HUES48 (cell line): ENCODE data around the gene AGRN.

ENCODE experiments used
- H3K27ac ChIP-seq: one replicate; pipeline ENCODE4 v1.7.0; 2013; ENCODE audit warnings: low read depth, low read length, inconsistent platforms
- H3K27me3 ChIP-seq: 2 replicates; pipeline ENCODE4 v1.6.1; 2013; ENCODE audit warnings: mild to moderate bottlenecking, low read length; ENCODE audit not compliant: control insufficient read depth, insufficient read depth
- H3K36me3 ChIP-seq: 2 replicates; pipeline ENCODE4 v1.6.1; 2013; ENCODE audit warnings: low read length; ENCODE audit not compliant: control insufficient read depth, insufficient read depth
- H3K4me1 ChIP-seq: 2 replicates; pipeline ENCODE4 v1.6.1; 2013; ENCODE audit warnings: mild to moderate bottlenecking, low read length; ENCODE audit not compliant: control insufficient read depth, insufficient read depth
- H3K4me3 ChIP-seq: 2 replicates; pipeline ENCODE4 v1.5.1; 2013; ENCODE audit warnings: mild to moderate bottlenecking, low read depth, low read length
- H3K9ac ChIP-seq: 2 replicates; pipeline ENCODE4 v1.6.1; 2013; ENCODE audit warnings: mild to moderate bottlenecking, low read depth, low read length, moderate library complexity
- H3K9me3 ChIP-seq: 2 replicates; pipeline ENCODE4 v1.6.1; 2013; ENCODE audit warnings: low read length; ENCODE audit not compliant: control insufficient read depth, insufficient read depth

AGRN gene

DNA sequence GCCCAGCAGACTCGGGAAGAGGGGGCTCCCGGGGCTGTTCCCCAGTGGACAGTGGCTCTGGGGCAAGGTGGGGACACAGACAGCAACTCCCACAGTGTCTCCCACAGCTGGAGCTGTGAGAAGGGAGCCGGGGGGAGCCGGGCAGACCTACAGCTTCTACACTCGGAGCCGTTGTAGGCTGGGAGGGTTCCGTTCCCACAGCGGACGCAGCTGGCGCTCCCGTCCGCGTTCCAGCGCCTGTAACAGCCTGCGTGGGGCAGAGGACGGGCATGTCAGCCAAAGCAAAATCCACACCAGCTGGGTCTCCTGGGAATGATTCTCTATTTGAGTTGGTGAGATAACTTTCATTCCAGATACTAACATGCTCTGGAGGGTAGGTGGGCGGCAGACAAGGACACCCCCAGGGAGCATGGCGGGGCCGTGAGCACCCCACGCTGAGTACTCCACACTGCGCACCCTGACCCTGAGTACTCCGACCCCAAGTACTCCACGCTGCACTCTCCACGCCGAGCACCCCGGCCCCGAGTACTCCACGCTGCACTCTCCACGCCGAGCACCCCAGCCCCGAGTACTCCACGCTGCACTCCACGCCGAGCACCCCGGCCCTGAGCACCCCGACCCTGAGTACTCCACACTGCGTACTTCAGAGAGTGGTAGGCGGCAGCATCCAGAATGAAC lies 67.6 kb downstream of the AGRN start:
- Histone ChIP-seq H3K27me3 (no peaks in the 10 kb centered on the region), H3K4me1 (no peaks in the 10 kb centered on the region), H3K4me3 (no peak overlapping the region), H3K36me3 (no peaks in the 10 kb centered on the region), H3K27ac (no peak overlapping the region), H3K9me3 (no peaks in the 10 kb centered on the region), H3K9ac (no peak overlapping the region)

DNA sequence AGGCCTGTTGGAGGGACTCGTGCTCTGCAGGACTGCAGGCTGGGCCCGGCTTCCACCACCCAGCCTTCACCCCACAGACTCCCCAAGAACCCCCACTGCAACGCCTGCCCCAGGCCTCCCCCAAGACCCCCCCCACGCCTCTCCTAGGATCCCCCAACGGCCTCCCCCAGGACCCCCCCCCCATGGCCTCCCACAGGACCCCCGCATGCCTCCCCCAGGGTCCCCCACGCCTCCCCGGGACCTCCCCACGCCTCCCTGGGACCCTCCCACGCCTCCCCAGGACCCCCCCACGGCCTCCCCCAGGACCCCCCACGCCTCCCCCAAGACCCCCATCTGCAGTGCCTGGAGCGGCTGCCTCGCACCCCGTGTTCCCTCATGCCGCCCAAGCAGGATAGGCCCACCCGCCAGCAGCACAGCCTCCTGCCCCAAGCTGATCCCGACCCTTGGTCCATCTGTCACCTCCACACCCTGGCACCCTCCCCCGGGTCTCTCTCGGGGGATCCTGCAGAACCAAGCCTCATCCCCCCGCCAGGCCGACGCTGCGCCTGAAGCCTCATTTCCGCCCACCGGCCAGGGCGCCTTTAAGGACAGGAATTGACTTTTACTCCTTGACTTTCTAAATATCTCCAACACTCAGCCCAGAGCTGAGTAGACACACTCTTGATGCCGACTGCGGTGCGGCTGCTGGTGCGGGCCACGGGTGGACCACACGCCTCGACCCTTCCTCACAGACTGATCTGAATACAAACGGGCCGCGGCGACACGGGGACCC lies 68.3 kb downstream of the AGRN start:
- H3K4me1 ChIP-seq = no peaks in the 10 kb centered on the region
- H3K36me3 ChIP-seq = no peaks in the 10 kb centered on the region
- H3K27ac ChIP-seq = no peak overlapping the region
- no peak overlapping the region for H3K9ac ChIP-seq
- H3K4me3 ChIP-seq = no peak overlapping the region
- H3K27me3 ChIP-seq = no peaks in the 10 kb centered on the region
- no peaks in the 10 kb centered on the region for H3K9me3 ChIP-seq

DNA sequence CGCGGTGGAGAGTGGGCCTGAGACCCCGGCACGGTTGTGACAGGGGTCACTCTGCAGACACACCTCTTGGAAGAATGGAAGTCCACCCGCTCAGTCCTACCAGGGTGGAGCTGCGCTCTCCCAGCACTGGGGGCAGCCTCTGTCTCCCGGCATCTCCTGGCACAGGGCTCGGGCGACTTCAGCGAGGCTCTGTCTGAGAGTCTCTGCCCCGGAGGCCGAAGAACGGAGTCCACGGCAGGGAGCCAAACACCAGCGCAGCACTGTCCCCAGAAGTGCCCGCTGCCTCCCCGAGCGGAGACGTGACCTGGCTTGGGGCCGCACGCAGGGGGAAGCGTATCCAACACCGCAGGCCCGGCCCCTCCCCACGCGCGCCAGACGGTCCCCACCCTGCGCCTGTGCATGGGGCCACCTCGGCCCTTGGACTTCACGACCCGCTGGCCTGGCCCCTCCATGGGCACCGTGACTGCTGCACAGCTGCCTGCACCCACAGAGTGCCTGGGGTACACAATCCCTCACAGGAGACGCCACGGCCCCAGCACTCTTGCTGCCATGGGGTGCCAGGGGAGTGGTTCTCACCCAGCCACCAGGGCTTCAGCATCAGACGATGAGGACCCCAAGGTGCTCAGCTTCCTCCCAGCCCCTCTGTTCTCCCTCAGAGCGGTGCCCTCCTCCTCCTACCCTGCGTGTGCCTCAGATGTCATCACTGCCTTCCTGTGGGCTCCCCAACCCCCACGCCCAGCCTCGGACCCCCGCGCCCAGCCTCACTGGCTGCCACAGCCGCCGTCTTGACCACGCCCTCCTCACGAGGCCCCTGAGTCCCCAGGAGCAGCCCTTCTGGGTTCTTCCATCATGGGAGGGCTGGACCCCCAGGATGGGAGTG lies 69.1 kb downstream of the AGRN start:
- Histone ChIP-seq H3K27ac (no peak overlapping the region), H3K36me3 (no peaks in the 10 kb centered on the region), H3K4me3 (no peak overlapping the region), H3K9ac (no peak overlapping the region), H3K27me3 (no peaks in the 10 kb centered on the region), H3K4me1 (no peaks in the 10 kb centered on the region), H3K9me3 (no peaks in the 10 kb centered on the region; the same call in 1 of the 2 replicates)

DNA sequence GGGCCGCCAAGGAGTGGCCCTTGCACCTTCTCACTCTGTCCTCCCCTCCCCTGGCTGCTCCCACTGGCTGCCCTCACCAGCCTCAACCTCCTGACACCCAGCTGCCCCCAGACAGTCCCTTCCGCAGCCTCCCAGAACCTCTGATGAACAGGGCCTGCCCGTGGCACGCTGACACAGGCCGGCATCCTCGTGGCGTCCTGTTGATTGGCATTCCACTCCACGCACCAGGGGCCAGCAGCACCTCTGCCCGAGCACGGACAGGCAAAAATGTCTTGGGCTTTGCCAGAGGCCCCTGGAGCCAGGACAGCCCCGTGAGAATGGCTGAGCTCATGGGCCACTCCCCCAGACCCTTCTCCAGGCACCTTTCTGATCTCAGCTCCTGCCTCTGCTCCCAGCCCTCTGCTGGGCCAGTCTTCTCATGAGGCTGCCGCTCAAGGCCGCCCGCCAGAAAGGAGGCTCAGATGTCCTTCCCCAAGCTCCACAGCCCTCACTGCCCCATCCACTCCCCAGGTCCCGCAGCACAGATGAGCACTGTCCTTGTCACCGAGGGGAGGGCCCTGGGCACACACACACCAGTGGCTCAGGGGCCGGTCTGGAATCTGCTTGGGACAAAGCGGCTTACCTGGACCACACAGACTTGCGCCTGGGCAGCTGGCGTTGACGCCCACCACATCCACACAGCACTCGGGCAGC lies 70.0 kb downstream of the AGRN start:
- no peaks in the 10 kb centered on the region for H3K27me3 ChIP-seq
- no peak overlapping the region for H3K9ac ChIP-seq
- no peak overlapping the region for H3K27ac ChIP-seq
- H3K4me3 ChIP-seq = no peak overlapping the region
- H3K9me3 ChIP-seq = peaks cover under 1% of the 10 kb centered on the region; the same call in 1 of the 2 replicates
- H3K4me1 ChIP-seq = no peaks in the 10 kb centered on the region
- no peaks in the 10 kb centered on the region for H3K36me3 ChIP-seq

DNA sequence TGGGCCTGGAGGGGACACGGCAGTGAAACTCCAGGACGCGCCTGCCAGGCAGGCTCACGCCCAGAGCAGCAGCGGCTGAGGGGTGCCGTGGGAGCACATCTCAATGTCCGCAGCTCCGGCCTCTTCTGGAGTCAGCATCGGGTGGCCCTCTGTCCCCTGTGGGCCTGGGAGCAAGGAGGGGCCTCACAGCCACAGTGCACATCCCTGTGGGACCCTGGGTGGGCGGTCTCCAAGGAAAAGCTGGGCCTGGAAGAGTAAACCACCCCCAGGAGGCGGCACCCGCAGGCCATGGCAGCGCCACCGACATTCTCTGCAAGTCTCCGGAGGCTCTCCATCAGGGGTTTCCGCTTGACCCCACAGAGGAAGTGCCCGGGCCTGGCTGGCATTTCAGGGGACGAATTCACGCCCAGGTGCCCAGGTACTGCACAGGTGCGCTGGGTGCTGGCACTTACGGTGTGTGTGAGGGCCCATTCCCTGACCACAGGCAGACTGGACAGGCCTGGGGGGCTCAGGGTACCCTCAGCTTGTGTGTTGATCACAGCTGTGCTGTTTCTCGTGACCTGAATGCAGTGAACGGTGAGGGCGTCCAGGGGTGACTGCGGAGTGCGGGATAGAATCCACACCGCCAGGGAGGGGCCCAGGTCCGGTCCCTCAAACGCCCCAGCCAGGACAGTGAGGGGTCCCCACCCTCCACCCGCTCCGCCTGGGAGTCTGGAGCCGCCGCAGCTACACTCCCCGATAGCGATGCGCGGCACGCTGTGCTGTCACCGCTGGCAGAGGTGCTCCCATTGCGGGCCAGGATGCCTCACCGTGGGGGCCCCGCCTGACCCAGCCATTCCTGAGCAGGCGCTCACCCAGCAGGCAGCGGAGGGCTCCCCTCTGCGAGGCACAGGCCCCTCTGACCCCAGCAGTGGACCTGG lies 70.8 kb downstream of the AGRN start:
- H3K27ac ChIP-seq = no peak overlapping the region
- H3K9ac ChIP-seq = no peak overlapping the region
- H3K9me3 ChIP-seq = peaks cover 3% of the 10 kb centered on the region; the same call in 1 of the 2 replicates
- H3K4me3 ChIP-seq = no peak overlapping the region
- H3K27me3 ChIP-seq = no peaks in the 10 kb centered on the region
- H3K4me1 ChIP-seq = no peaks in the 10 kb centered on the region
- H3K36me3 ChIP-seq = no peaks in the 10 kb centered on the region

DNA sequence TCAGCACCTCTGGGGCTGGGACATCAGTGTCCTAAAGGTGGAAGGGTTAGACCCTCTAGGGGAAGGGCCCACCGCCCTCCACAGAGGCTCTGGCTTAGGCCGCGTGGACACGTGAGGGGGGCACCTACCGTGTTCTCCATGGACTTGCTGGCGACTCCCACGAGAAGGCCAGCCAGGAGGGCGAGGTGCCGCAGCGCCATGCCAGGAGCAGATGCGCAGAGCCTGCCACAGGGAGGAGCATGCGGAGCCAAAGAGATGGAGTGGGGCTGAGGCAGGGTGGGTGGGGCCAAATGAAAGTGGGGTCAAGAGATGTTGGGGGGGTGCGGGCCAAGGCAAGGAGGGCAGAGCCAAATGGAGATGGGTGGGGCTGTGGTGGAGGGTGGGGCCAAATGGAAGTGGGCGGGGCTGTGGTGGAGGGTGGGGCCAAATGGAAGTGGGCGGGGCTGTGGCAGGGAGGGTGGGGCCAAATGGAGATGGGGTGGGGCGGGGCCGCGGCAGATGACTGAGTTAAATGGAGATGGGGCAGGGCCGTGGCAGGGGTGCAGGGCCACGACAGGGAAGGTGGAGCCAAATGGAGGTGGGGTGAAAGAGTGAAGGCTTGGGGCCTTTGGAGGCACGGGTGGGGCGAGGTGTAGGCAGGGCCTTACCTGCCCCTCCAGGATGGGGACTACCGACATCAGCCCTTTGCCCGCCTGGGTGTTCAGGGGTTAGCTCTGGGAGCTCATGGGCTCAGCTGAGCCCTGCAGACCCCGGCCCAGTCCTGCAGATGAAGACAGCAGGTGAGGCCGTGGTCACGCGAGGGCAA lies 71.6 kb downstream of the AGRN start:
- Histone ChIP-seq H3K4me3 (no peak overlapping the region), H3K27me3 (no peaks in the 10 kb centered on the region), H3K9me3 (peaks cover 3% of the 10 kb centered on the region; the same call in 1 of the 2 replicates), H3K4me1 (no peaks in the 10 kb centered on the region), H3K9ac (no peak overlapping the region), H3K36me3 (no peaks in the 10 kb centered on the region), H3K27ac (no peak overlapping the region)

DNA sequence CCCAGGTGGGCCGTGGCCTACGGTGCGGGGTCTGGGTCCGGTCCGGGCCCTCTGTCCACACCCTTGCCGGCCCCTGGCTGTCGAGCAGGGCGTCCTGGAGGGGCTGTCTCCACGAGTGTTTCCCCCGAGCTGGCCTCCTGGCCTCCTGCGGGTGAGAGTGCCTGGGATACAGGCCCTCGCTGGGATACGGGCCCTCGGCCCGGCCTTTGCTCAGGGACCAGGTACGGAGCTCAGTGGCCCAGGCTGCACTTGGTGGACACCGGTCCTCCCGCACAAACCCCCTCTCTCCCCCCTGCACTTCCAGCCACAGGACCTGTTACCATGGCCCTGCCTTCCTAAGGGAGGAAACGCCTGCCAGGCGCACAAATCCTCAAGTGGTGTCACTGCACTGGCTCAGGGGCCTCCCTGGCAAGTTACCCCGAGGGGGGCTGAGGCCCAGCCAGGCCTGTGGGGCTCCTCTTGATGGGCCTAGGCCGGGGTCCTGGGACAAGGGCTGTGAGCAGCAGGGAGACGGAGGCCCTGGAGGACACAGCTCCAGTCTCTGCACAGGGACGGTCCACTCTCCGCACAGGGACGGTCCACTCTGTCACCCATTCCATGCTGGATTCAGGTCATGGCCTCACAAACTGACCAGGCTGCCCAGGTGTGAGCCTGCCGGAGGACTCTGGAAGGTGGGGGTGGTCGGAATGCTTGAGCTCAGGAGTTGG lies 72.4 kb downstream of the AGRN start:
- H3K4me1 ChIP-seq = no peaks in the 10 kb centered on the region
- H3K27me3 ChIP-seq = no peaks in the 10 kb centered on the region
- peaks cover 6% of the 10 kb centered on the region; the same call in 1 of the 2 replicates for H3K9me3 ChIP-seq
- H3K4me3 ChIP-seq = no peak overlapping the region
- H3K9ac ChIP-seq = no peak overlapping the region
- no peak overlapping the region for H3K27ac ChIP-seq
- no peaks in the 10 kb centered on the region for H3K36me3 ChIP-seq

DNA sequence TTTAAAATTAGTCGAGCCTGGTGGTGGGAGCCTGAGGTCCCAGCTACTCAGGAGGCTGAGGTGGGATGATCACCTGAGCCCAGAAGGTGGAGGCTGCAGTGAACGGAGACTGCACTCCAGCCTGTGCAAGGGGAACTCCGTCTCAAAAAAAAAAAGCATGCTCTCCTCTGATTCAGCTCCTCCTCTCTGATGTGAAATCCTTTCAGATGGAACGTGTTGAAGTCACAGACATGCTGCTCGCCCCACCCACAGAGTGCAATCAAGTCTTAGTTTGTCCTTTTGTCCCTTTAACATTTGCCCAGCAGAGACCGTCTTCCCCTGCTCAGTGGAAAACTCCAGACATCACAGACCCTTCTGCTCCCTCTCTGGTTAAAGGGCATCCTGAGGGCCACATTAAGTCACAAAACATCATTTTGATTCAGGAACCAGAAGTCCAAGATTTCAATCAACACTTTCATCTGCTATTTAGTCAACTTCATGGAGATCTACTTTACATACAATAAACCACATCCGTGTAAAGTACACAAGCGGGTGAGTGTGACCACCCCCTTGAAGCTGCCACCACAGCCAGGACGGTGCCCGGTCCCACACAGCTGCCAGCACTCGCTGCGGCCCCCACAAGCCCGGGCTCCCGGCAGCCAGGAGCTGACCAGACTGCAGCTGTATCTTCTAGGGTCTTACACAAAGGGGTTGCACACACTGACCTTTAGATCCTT lies 73.1 kb downstream of the AGRN start:
- no peaks in the 10 kb centered on the region for H3K27me3 ChIP-seq
- peaks cover 6% of the 10 kb centered on the region; the same call in 1 of the 2 replicates for H3K9me3 ChIP-seq
- no peaks in the 10 kb centered on the region for H3K4me1 ChIP-seq
- H3K4me3 ChIP-seq = no peak overlapping the region
- no peak overlapping the region for H3K27ac ChIP-seq
- H3K9ac ChIP-seq = no peak overlapping the region
- no peaks in the 10 kb centered on the region for H3K36me3 ChIP-seq

DNA sequence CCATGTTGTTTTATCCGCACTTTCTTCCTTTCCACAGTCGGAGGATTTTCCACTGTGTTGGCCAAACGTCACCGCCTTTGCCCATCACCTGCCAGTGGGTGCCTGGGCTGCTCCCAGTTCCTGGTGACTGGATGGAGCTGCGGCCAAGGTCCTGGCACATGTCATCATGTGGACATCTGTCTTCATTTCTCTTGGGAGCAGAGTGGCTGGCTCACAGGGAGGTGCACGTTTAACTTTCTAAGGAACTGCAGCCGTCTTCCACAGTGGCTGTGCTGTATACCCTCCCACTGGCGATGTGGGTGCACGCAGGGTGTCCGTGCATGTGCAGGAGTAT lies 73.7 kb downstream of the AGRN start:
- Histone ChIP-seq H3K27me3 (no peaks in the 10 kb centered on the region), H3K36me3 (no peaks in the 10 kb centered on the region), H3K9ac (no peak overlapping the region)

More for the DNA sequence above, 73.7 kb downstream of the AGRN start:
- Histone ChIP-seq H3K27ac (no peak overlapping the region), H3K4me3 (no peak overlapping the region), H3K4me1 (no peaks in the 10 kb centered on the region), H3K9me3 (peaks cover 6% of the 10 kb centered on the region; the same call in 1 of the 2 replicates)
